ENCODE measurements around the gene MED15. TPM values are rescaled to one million over a fixed set of nuclear protein-coding genes. Genes with fewer than 3 reads are reported as not detected.

MED15 gene
- total and polyA plus RNA-seq, 10 of the 15 experiments (the other 5 are each of a cell fraction or from before 2014, with no cell fraction given): 1.4 to 75.2 (median 26.9) TPM

DNA sequence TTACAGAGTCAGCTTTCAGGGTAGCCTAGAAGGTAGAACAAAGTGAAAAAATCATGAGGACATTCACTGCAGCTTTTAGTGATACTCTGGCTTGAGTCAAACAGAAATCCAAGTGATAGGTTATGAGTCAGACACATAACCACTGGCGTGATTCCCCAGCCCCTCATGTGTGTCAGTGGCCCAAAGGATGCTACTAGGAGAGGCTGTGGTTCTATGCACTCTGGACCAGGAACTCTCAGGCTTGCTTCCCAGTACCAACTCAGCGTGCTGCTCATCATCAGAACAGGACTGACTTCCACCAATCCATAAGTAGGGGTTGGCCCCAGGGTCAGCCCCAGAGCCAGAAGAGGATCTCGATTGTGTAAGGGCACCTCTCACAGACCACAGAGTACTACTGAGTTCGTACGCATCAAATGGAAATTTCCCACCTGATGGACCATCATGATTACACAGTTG lies 116.8 kb downstream of the MED15 start (continued):
- TF ChIP-seq SIN3A (IDR thresholded peaks at IDR 0.05; ENCODE audit: low read depth, low read length) (no peak), ZNF207 (IDR thresholded peaks at IDR 0.05; ENCODE audit: borderline replicate concordance) (no peak), IKZF1 (conservative IDR thresholded peaks at IDR 0.05) (peak; percentile 89), TCF12 (IDR thresholded peaks at IDR 0.05; ENCODE audit: low read depth, low read length) (peak; percentile 42; the same call in 1 of the 2 replicates), GABPA (IDR thresholded peaks at IDR 0.05; ENCODE audit: low read depth) (0 out of 2 replicates have a peak, but pooled peaks have one; percentile 10), MYB (IDR thresholded peaks at IDR 0.05; ENCODE audit: borderline replicate concordance, low read depth, low read length) (no peak), CBFB (IDR thresholded peaks at IDR 0.05; ENCODE audit: low read depth) (peak; percentile 92), BHLHE40 (IDR thresholded peaks at IDR 0.05; ENCODE audit: borderline replicate concordance in 1 of 2, low read depth in 2 of 2, low read length in 1 of 2) (peak; percentile 73 to 76; a peak in 3 of 4 replicates), PAX5 (IDR thresholded peaks at IDR 0.05; ENCODE audit: borderline replicate concordance, low read depth, low read length) (peak; percentile 93), NFYA (IDR thresholded peaks at IDR 0.05; ENCODE audit: borderline replicate concordance, low read depth, low read length) (no peak), PBX3 (IDR thresholded peaks at IDR 0.05; ENCODE audit: insufficient replicate concordance, low read depth, low read length) (no peak), CTCF (IDR thresholded peaks at IDR 0.05 in 2 of 3, conservative IDR thresholded peaks at IDR 0.05 in 1 of 3; ENCODE audit: control insufficient read depth in 2 of 3, extremely low read depth in 1 of 3, insufficient read depth in 1 of 3, low read depth in 3 of 3, low read length in 3 of 3) (no peak), CHD4 (IDR thresholded peaks at IDR 0.05) (no peak), DPF2 (IDR thresholded peaks at IDR 0.05) (peak; percentile 96), SREBF1 (IDR thresholded peaks at IDR 0.05; ENCODE audit: low read length) (no peak), YBX1 (IDR thresholded peaks at IDR 0.05) (no peak), TCF7 (IDR thresholded peaks at IDR 0.05; ENCODE audit: borderline replicate concordance) (no peak), RBBP5 (conservative IDR thresholded peaks at IDR 0.05) (no peak), PKNOX1 (IDR thresholded peaks at IDR 0.05) (peak; percentile 88), HDAC2 (IDR thresholded peaks at IDR 0.05) (no peak)
- TF ChIP-seq, protein P1, sequence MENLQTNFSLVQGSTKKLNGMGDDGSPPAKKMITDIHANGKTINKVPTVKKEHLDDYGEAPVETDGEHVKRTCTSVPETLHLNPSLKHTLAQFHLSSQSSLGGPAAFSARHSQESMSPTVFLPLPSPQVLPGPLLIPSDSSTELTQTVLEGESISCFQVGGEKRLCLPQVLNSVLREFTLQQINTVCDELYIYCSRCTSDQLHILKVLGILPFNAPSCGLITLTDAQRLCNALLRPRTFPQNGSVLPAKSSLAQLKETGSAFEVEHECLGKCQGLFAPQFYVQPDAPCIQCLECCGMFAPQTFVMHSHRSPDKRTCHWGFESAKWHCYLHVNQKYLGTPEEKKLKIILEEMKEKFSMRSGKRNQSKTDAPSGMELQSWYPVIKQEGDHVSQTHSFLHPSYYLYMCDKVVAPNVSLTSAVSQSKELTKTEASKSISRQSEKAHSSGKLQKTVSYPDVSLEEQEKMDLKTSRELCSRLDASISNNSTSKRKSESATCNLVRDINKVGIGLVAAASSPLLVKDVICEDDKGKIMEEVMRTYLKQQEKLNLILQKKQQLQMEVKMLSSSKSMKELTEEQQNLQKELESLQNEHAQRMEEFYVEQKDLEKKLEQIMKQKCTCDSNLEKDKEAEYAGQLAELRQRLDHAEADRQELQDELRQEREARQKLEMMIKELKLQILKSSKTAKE (IDR thresholded peaks at IDR 0.05; ENCODE audit: low read depth, poor library complexity, severe bottlenecking): peak; percentile 87
- TF ChIP-seq, protein P2, sequence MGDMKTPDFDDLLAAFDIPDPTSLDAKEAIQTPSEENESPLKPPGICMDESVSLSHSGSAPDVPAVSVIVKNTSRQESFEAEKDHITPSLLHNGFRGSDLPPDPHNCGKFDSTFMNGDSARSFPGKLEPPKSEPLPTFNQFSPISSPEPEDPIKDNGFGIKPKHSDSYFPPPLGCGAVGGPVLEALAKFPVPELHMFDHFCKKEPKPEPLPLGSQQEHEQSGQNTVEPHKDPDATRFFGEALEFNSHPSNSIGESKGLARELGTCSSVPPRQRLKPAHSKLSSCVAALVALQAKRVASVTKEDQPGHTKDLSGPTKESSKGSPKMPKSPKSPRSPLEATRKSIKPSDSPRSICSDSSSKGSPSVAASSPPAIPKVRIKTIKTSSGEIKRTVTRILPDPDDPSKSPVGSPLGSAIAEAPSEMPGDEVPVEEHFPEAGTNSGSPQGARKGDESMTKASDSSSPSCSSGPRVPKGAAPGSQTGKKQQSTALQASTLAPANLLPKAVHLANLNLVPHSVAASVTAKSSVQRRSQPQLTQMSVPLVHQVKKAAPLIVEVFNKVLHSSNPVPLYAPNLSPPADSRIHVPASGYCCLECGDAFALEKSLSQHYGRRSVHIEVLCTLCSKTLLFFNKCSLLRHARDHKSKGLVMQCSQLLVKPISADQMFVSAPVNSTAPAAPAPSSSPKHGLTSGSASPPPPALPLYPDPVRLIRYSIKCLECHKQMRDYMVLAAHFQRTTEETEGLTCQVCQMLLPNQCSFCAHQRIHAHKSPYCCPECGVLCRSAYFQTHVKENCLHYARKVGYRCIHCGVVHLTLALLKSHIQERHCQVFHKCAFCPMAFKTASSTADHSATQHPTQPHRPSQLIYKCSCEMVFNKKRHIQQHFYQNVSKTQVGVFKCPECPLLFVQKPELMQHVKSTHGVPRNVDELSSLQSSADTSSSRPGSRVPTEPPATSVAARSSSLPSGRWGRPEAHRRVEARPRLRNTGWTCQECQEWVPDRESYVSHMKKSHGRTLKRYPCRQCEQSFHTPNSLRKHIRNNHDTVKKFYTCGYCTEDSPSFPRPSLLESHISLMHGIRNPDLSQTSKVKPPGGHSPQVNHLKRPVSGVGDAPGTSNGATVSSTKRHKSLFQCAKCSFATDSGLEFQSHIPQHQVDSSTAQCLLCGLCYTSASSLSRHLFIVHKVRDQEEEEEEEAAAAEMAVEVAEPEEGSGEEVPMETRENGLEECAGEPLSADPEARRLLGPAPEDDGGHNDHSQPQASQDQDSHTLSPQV (IDR thresholded peaks at IDR 0.05): no peak

All from GM12878 (cell line).